Kidney (tissue), 14 donors: Measurements from ENCODE around the gene LMCD1. TPM values are rescaled to one million over a fixed set of nuclear protein-coding genes. Genes with fewer than 3 reads are reported as not detected.

Source experiments
- DNase-seq, 5 donors: peaks; one replicate each; pipeline ENCODE4 v3.0.0-alpha.2; 2013 to 2020
- FAIRE-seq: peaks from 2 replicates; lab custom pipeline; 2012; peaks lifted over from hg19 to GRCh38; lab: Jason Lieb, UNC
- H3K27ac ChIP-seq, 2 donors: one replicate each; pipeline ENCODE4 v1.7.0; 2013; ENCODE audit warnings: low read depth in 2 of 2, low read length in 2 of 2, inconsistent platforms in 1 of 2
- H3K27me3 ChIP-seq: one replicate; pipeline ENCODE4 v1.7.1; 2013; ENCODE audit warnings: low read length, inconsistent platforms; ENCODE audit not compliant: control insufficient read depth, insufficient read depth
- H3K36me3 ChIP-seq, 3 donors: one replicate each; pipeline versions ENCODE4 v1.7.0 to v1.7.1; 2013; ENCODE audit warnings: low read length in 3 of 3, control low read depth in 1 of 3, inconsistent platforms in 1 of 3; ENCODE audit not compliant: insufficient read depth in 3 of 3, control insufficient read depth in 2 of 3
- H3K4me1 ChIP-seq, 3 donors: one replicate each; pipeline versions ENCODE4 v1.7.0 to v1.7.1; 2013; ENCODE audit warnings: low read length in 3 of 3, inconsistent platforms in 1 of 3, low read depth in 1 of 3; ENCODE audit not compliant: control insufficient read depth in 2 of 3, insufficient read depth in 2 of 3
- H3K4me3 ChIP-seq, 3 donors: one replicate each; pipeline versions ENCODE4 v1.7.0 to v1.8.1; 2013; ENCODE audit warnings: low read length in 3 of 3, control low read depth in 1 of 3, inconsistent platforms in 1 of 3
- H3K9ac ChIP-seq, 3 donors: one replicate each; pipeline versions ENCODE4 v1.7.0 to v1.7.1; 2013; ENCODE audit warnings: low read length in 3 of 3, control low read depth in 1 of 3, inconsistent platforms in 1 of 3
- H3K9me3 ChIP-seq, 3 donors: one replicate each; pipeline versions ENCODE4 v1.7.0 to v1.7.1; 2013; ENCODE audit warnings: low read length in 3 of 3, control low read depth in 1 of 3, inconsistent platforms in 1 of 3; ENCODE audit not compliant: control insufficient read depth in 2 of 3, insufficient read depth in 1 of 3
- CTCF ChIP-seq: IDR thresholded peaks from 3 replicates; pipeline ENCODE4 v1.5.1; 2012; ENCODE audit warnings: mild to moderate bottlenecking, moderate library complexity, borderline replicate concordance; ENCODE audit not compliant: insufficient read depth; ENCODE audit errors: extremely low read depth
- intact Hi-C: fragments of 100-400 bp; cut with DNase I; formaldehyde crosslinking; loops from one replicate; pipeline ENCODE4 v1.11.1; 2022
- polyA plus RNA-seq: library from polyadenylated mRNA; stranded (reverse); fragments of 350-450 nt; fragmentation: Illumina TruSeq; extraction: RNeasy Lipid Tissue Mini Kit (QIAGEN cat#74804); gene quantifications from one replicate; pipeline ENCODE4 v1.2.3, GENCODE V29; 2014; ENCODE audit warnings: low read depth, low replicate concordance; ENCODE audit not compliant: insufficient read depth
- total RNA-seq: library from RNA; stranded (reverse); fragmentation: NEBNext Ultra II Directional; extraction: Animal tissue kit (Norgen Biotek cat#: 25700); gene quantifications from one replicate; pipeline ENCODE4 v1.2.1, GENCODE V29; 2021
- donor health status: control.
- donor health status: control.
- donor health status: control.
- donor health status: control.
- donor health status: control.
- donor health status: DM: yes; HTN: yes; CAD: no.
- donor health status: Normal renal cell carcinoma (clear cell type).

The LMCD1 gene
- total and polyA plus RNA-seq, 2 donors from 2014 or later: 24.3 to 65.4 TPM

- H3K27me3 ChIP-seq: no peaks in the 10 kb centered on the region
- FAIRE-seq (no peak), DNase-seq (no peak)
- no peaks in the 10 kb centered on the region for H3K36me3 ChIP-seq
- intact Hi-C loops: no loop called here
- H3K9me3 ChIP-seq: peaks cover 0 to 4% (median 0%) of the 10 kb centered on the region in 3 donors
- H3K9ac ChIP-seq: no peak overlapping the region
- no peak overlapping the region for H3K4me3 ChIP-seq
- no peak for TF ChIP-seq CTCF
- peaks cover 0 to 9% (median 6%) of the 10 kb centered on the region in 3 donors for H3K4me1 ChIP-seq
- no peak overlapping the region for H3K27ac ChIP-seq
Observed at GRCh38 chr3:8623741-8624140, 122.1 kb downstream of the LMCD1 start.

Other genes with a start within 250 kb of the LMCD1 start
- 0.44 TPM for gene SSUH2, start 143.0 kb downstream of the LMCD1 start, total RNA-seq
- 0.88 TPM for gene SSUH2, start 143.0 kb downstream of the LMCD1 start, polyA plus RNA-seq
- not detected for gene CAV3, start 232.0 kb downstream of the LMCD1 start, total RNA-seq
- not detected for gene CAV3, start 232.0 kb downstream of the LMCD1 start, polyA plus RNA-seq